ENCODE data around the gene SLC25A43.

DNA sequence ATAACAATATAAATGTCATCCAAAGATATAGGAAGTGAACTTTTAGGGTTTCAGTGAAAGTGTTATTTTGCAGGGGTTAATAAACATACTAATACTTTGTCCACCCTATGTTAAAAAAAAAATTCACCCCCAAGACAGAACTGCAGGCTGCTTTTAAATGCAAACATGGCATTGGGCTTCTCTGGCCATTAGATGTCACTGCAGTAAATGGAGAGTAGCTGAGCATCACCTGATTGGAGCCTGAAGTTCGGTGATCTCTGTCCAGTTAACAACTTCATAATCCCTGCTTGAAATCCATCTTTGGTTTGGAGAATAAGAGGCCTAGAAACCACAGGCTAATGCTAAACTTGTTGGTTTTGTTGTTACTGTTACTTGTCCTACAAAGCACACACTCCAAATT, 18.7 kb downstream of the SLC25A43 start:
- TF ChIP-seq POLR2A (IDR thresholded peaks at IDR 0.05; ENCODE audit: low read depth, low read length) (no peak), BHLHE40 (IDR thresholded peaks at IDR 0.05; ENCODE audit: low read depth, low read length) (no peak), MAZ (IDR thresholded peaks at IDR 0.05; ENCODE audit: borderline replicate concordance, low read depth, low read length) (no peak)
- TF ChIP-seq, protein P1, sequence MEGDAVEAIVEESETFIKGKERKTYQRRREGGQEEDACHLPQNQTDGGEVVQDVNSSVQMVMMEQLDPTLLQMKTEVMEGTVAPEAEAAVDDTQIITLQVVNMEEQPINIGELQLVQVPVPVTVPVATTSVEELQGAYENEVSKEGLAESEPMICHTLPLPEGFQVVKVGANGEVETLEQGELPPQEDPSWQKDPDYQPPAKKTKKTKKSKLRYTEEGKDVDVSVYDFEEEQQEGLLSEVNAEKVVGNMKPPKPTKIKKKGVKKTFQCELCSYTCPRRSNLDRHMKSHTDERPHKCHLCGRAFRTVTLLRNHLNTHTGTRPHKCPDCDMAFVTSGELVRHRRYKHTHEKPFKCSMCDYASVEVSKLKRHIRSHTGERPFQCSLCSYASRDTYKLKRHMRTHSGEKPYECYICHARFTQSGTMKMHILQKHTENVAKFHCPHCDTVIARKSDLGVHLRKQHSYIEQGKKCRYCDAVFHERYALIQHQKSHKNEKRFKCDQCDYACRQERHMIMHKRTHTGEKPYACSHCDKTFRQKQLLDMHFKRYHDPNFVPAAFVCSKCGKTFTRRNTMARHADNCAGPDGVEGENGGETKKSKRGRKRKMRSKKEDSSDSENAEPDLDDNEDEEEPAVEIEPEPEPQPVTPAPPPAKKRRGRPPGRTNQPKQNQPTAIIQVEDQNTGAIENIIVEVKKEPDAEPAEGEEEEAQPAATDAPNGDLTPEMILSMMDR (conservative IDR thresholded peaks at IDR 0.05; ENCODE audit: low read depth, low read length) = peak; percentile 31
- TF ChIP-seq, protein P2, sequence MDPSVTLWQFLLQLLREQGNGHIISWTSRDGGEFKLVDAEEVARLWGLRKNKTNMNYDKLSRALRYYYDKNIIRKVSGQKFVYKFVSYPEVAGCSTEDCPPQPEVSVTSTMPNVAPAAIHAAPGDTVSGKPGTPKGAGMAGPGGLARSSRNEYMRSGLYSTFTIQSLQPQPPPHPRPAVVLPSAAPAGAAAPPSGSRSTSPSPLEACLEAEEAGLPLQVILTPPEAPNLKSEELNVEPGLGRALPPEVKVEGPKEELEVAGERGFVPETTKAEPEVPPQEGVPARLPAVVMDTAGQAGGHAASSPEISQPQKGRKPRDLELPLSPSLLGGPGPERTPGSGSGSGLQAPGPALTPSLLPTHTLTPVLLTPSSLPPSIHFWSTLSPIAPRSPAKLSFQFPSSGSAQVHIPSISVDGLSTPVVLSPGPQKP (IDR thresholded peaks at IDR 0.05; ENCODE audit: borderline replicate concordance, low read depth, low read length) = no peak
